A549 (cell line): ENCODE results near the gene GALNT4. TPM values are rescaled to one million over a fixed set of nuclear protein-coding genes. Genes with fewer than 3 reads are reported as not detected.

Experiments used
- ATAC-seq, 2 experiments: fragments of 200-7000 bp in 1 of 2; fragments of >200 bp in 1 of 2; cut with Nextera tagmentation in 1 of 2; cut with Tn5 transposase in 1 of 2; 3 replicates each; pipeline versions ENCODE4 v1.8.0 to v1.9.1; 2018 to 2020; ENCODE audit warnings: mild to moderate bottlenecking in 1 of 2, moderate library complexity in 1 of 2
- CTCF ChIA-PET: fragments of 300-600 bp; sonication (Branson Sonifier 250); formaldehyde crosslinking; extraction: SDS; loops from one replicate; lab custom pipeline; 2021; ENCODE audit warnings: antibody characterized with exemption, inconsistent platforms; lab: Yijun Ruan, JAX
- POLR2A ChIA-PET: fragments of 350-600 bp; formaldehyde crosslinking; extraction: SDS; loops from one replicate; lab custom pipeline; 2021; ENCODE audit warnings: antibody characterized with exemption, inconsistent platforms; lab: Yijun Ruan, JAX
- DNase-seq, 2 experiments: peaks; one replicate each; pipeline versions ENCODE4 v3.0.0 to v3.0.0-alpha.2; 2011 to 2016; ENCODE audit warnings: low read depth in 1 of 2, low spot score in 1 of 2
- FAIRE-seq: peaks from 2 replicates; lab custom pipeline; 2011; peaks lifted over from hg19 to GRCh38; lab: Jason Lieb, UNC
- H3K27ac ChIP-seq, 2 experiments: fragments of >200 bp; sonication (Bioruptor Twin); formaldehyde crosslinking; 3 replicates each; pipeline ENCODE4 v1.5.1; 2016 to 2017
- H3K4me1 ChIP-seq: fragments of >200 bp; sonication (Bioruptor Twin); formaldehyde crosslinking; 3 replicates; pipeline ENCODE4 v1.6.1; 2016
- H3K4me2 ChIP-seq: fragments of >200 bp; sonication (Bioruptor Twin); formaldehyde crosslinking; 3 replicates; pipeline ENCODE4 v1.6.1; 2016
- H3K4me3 ChIP-seq: fragments of >200 bp; sonication (Bioruptor Twin); formaldehyde crosslinking; 3 replicates; pipeline ENCODE4 v1.5.1; 2016
- H3K9me3 ChIP-seq: fragments of >200 bp; sonication (Bioruptor Twin); formaldehyde crosslinking; 3 replicates; pipeline ENCODE4 v1.6.1; 2016
- ESRRA ChIP-seq: fragments of 150-350 bp; IDR thresholded peaks from 2 replicates; pipeline ENCODE4 v1.6.1; 2014; ENCODE audit warnings: mild to moderate bottlenecking, low read length, borderline replicate concordance
- FOSB ChIP-seq: fragments of 250-450 bp; sonication (Bioruptor Pico); IDR thresholded peaks from 2 replicates; pipeline ENCODE4 v1.5.0; 2020; ENCODE audit warnings: mild to moderate bottlenecking, moderate library complexity
- FOSL2 ChIP-seq, 2 experiments: fragments of 450-650 bp in 1 of 2; fragments of >200 bp in 1 of 2; sonication (Bioruptor Twin) in 1 of 2; formaldehyde crosslinking; IDR thresholded peaks; 2 replicates each; pipeline versions ENCODE4 v1.5.0 to v1.6.1; 2016 to 2020; ENCODE audit warnings: mild to moderate bottlenecking in 1 of 2, moderate library complexity in 1 of 2
- FOXS1 ChIP-seq: fragments of 250-450 bp; sonication (Bioruptor Pico); IDR thresholded peaks from 2 replicates; pipeline ENCODE4 v1.5.0; 2020; ENCODE audit warnings: mild to moderate bottlenecking, moderate library complexity
- HEYL ChIP-seq: fragments of 250-450 bp; sonication (Bioruptor Pico); IDR thresholded peaks from 2 replicates; pipeline ENCODE4 v1.8.0; 2021; ENCODE audit warnings: mild to moderate bottlenecking, moderate library complexity
- HOXA7 ChIP-seq: fragments of 250-450 bp; sonication (Bioruptor Pico); IDR thresholded peaks from 2 replicates; pipeline ENCODE4 v1.5.0; 2020; ENCODE audit warnings: mild to moderate bottlenecking, moderate library complexity
- JUN ChIP-seq, 2 experiments: fragments of >200 bp; sonication (Bioruptor Twin); formaldehyde crosslinking; IDR thresholded peaks; 2 replicates in 1 of 2; 3 replicates in 1 of 2; pipeline ENCODE4 v1.6.1; 2016 to 2017
- MAFK ChIP-seq: fragments of 450-650 bp; IDR thresholded peaks from 2 replicates; pipeline ENCODE4 v1.6.1; 2014; ENCODE audit not compliant: partially characterized antibody
- MYC ChIP-seq: IDR thresholded peaks from 2 replicates; pipeline ENCODE4 v1.6.1; 2012; ENCODE audit warnings: mild to moderate bottlenecking, inconsistent platforms, low read length, improper control_type of control experiment, borderline replicate concordance
- NPAS2 ChIP-seq: fragments of 250-450 bp; sonication (Bioruptor Pico); IDR thresholded peaks from 2 replicates; pipeline ENCODE4 v1.8.0; 2022; ENCODE audit warnings: mild to moderate bottlenecking, moderate library complexity, borderline replicate concordance
- NR3C1 ChIP-seq: fragments of >200 bp; sonication (Bioruptor Twin); formaldehyde crosslinking; IDR thresholded peaks from 3 replicates; pipeline ENCODE4 v1.6.1; 2017
- POLR2A ChIP-seq: IDR thresholded peaks from 2 replicates; pipeline ENCODE4 v1.6.1; 2012; ENCODE audit warnings: mild to moderate bottlenecking, low read length
- RCOR1 ChIP-seq: fragments of 150-350 bp; IDR thresholded peaks from 2 replicates; pipeline ENCODE4 v1.6.1; 2014; ENCODE audit warnings: antibody characterized with exemption, low read length, low read depth
- RFX5 ChIP-seq: fragments of 450-650 bp; IDR thresholded peaks from 2 replicates; pipeline ENCODE4 v1.7.1; 2014; ENCODE audit warnings: antibody characterized with exemption, mild to moderate bottlenecking, moderate library complexity
- SMC3 ChIP-seq: fragments of >200 bp; sonication (Bioruptor Twin); formaldehyde crosslinking; IDR thresholded peaks from 3 replicates; pipeline ENCODE4 v1.6.1; 2018; ENCODE audit warnings: inconsistent platforms
- SREBF2 ChIP-seq: fragments of 450-650 bp; IDR thresholded peaks from 2 replicates; pipeline ENCODE4 v1.6.1; 2014; ENCODE audit warnings: mild to moderate bottlenecking, moderate library complexity
- TFCP2L1 ChIP-seq: fragments of 250-450 bp; sonication (Bioruptor Pico); IDR thresholded peaks from 2 replicates; pipeline ENCODE4 v1.5.0; 2021; ENCODE audit warnings: mild to moderate bottlenecking
- TP53 ChIP-seq: fragments of 250-450 bp; sonication (Bioruptor Pico); IDR thresholded peaks from 2 replicates; pipeline ENCODE4 v1.5.0; 2021; ENCODE audit warnings: mild to moderate bottlenecking, moderate library complexity
- ZC3H11A ChIP-seq: fragments of 450-650 bp; IDR thresholded peaks from 2 replicates; pipeline ENCODE4 v1.6.1; 2014; ENCODE audit warnings: antibody characterized with exemption, mild to moderate bottlenecking
- ZSCAN20 ChIP-seq: fragments of 250-450 bp; sonication (Bioruptor Pico); IDR thresholded peaks from 2 replicates; pipeline ENCODE4 v1.8.0; 2022; ENCODE audit warnings: mild to moderate bottlenecking, moderate library complexity
- WGBS: methylation state at CpG from one replicate; pipeline ENCODE4 v1.1.6; 2017; ENCODE audit errors: missing lambda C conversion rate; 5-methylcytosine and 5-hydroxymethylcytosine counted together
- polyA plus RNA-seq, 4 experiments: library from polyadenylated mRNA; depleted of rRNA in 3 of 4; stranded (reverse); fragments of >200 nt; fragmentation: RNase III in 1 of 4; extraction: RNeasy Plus Mini Kit Qiagen cat#74134 plus additional on column Dnase treatment in 1 of 4; gene quantifications; 2 replicates in 3 of 4; 3 replicates in 1 of 4; pipeline ENCODE4 v1.2.3, GENCODE V29; 2011 to 2017
- TF ChIP-seq, protein P1 (sequence below): fragments of 250-450 bp; sonication (Bioruptor Pico); IDR thresholded peaks from 2 replicates; pipeline ENCODE4 v1.5.0; 2020; ENCODE audit warnings: low read depth, mild to moderate bottlenecking, moderate library complexity
- TF ChIP-seq, protein P2 (sequence below): fragments of 200-600 bp; sonication (generic); IDR thresholded peaks from 2 replicates; pipeline ENCODE4 v1.6.1; 2016; ENCODE audit warnings: antibody characterized with exemption, mild to moderate bottlenecking, moderate library complexity
- TF ChIP-seq, protein P3 (sequence below): fragments of 150-350 bp; IDR thresholded peaks from 2 replicates; pipeline ENCODE4 v1.6.1; 2014; ENCODE audit warnings: low read depth, mild to moderate bottlenecking, low read length
- TF ChIP-seq, protein P4 (sequence below): fragments of 450-650 bp; IDR thresholded peaks from 2 replicates; pipeline ENCODE4 v1.6.1; 2014; ENCODE audit warnings: antibody characterized with exemption
- TF ChIP-seq, protein P5 (sequence below): IDR thresholded peaks from 2 replicates; pipeline ENCODE4 v1.6.1; 2012

The GALNT4 gene
- polyA plus RNA-seq, 2 of the 4 experiments (the other 2 are of a cell fraction) = 5.9 to 14.3 TPM

DNA sequence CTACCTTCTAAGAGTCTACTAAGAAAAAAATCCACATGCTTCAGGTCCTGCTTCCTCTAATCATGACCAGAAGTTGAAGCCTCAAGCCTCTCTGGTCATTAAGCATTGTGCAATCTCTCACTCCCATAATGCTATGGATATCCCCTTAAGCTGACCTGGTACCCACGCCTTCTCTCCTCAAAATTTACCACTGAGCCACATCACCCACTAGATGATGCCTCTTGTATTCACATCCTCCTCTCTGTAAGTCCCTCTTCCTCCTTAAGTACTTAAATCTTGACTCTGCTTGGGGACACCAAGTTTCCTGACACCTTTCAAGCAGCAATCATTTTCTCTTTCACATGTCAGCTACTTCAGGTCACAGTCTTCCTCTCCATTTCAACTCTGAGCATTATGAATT is 9.8 kb downstream of the GALNT4 start:
- ChIA-PET CTCF (no interaction called here), POLR2A (no interaction called here)
- WGBS = 100% methylated on average over 1 of the region's 1 CpG
- H3K4me1 ChIP-seq = peaks cover 29% of the 10 kb centered on the region
- H3K27ac ChIP-seq = no peak overlapping the region
- DNase-seq (no peak), FAIRE-seq (no peak), ATAC-seq (no peak)
- H3K4me2 ChIP-seq = no peak overlapping the region
- TF ChIP-seq FOSL2 (IDR thresholded peaks at IDR 0.05) = no peak
- TF ChIP-seq FOSL2 (CRISPR knock-in tag; IDR thresholded peaks at IDR 0.05) = no peak
- TF ChIP-seq, protein P1, sequence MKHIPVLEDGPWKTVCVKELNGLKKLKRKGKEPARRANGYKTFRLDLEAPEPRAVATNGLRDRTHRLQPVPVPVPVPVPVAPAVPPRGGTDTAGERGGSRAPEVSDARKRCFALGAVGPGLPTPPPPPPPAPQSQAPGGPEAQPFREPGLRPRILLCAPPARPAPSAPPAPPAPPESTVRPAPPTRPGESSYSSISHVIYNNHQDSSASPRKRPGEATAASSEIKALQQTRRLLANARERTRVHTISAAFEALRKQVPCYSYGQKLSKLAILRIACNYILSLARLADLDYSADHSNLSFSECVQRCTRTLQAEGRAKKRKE (CRISPR knock-in tag) = no peak
- no peak for TF ChIP-seq SMC3
- TF ChIP-seq FOSB (CRISPR knock-in tag) = no peak
- TF ChIP-seq NR3C1 = no peak
- TF ChIP-seq RFX5 = no peak
- TF ChIP-seq HOXA7 (CRISPR knock-in tag) = no peak
- no peak for TF ChIP-seq HEYL (CRISPR knock-in tag)
- no peak for TF ChIP-seq SREBF2
- TF ChIP-seq MAFK = no peak
- TF ChIP-seq, protein P2, sequence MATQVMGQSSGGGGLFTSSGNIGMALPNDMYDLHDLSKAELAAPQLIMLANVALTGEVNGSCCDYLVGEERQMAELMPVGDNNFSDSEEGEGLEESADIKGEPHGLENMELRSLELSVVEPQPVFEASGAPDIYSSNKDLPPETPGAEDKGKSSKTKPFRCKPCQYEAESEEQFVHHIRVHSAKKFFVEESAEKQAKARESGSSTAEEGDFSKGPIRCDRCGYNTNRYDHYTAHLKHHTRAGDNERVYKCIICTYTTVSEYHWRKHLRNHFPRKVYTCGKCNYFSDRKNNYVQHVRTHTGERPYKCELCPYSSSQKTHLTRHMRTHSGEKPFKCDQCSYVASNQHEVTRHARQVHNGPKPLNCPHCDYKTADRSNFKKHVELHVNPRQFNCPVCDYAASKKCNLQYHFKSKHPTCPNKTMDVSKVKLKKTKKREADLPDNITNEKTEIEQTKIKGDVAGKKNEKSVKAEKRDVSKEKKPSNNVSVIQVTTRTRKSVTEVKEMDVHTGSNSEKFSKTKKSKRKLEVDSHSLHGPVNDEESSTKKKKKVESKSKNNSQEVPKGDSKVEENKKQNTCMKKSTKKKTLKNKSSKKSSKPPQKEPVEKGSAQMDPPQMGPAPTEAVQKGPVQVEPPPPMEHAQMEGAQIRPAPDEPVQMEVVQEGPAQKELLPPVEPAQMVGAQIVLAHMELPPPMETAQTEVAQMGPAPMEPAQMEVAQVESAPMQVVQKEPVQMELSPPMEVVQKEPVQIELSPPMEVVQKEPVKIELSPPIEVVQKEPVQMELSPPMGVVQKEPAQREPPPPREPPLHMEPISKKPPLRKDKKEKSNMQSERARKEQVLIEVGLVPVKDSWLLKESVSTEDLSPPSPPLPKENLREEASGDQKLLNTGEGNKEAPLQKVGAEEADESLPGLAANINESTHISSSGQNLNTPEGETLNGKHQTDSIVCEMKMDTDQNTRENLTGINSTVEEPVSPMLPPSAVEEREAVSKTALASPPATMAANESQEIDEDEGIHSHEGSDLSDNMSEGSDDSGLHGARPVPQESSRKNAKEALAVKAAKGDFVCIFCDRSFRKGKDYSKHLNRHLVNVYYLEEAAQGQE = no peak
- TF ChIP-seq ZC3H11A = no peak
- TF ChIP-seq JUN (IDR thresholded peaks at IDR 0.05) = no peak
- TF ChIP-seq TFCP2L1 (CRISPR knock-in tag) = no peak
- no peak for TF ChIP-seq ESRRA
- no peak for TF ChIP-seq ZSCAN20
- TF ChIP-seq TP53 (CRISPR knock-in tag) = no peak
- no peak for TF ChIP-seq POLR2A
- no peak overlapping the region for H3K4me3 ChIP-seq
- H3K9me3 ChIP-seq = no peaks in the 10 kb centered on the region

DNA sequence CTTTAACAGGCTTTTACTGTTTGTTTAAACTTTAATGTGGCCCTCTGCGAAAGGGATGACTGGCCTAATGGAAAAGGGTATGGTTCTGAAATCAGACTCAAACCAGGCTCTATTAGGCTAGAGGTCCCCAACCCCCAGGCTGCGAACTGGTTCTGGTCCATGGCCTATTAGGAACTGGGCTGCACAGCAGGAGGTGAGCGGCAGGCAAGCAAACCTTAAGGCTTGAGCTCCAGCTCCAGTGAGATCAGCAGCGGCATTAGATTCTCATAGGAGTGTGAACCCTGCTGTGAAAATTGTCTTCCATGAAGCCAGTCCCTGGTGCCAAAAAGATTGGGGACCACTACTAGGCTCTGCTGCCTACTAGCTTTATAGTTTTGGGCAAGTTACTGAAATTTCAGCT is 11.1 kb downstream of the GALNT4 start:
- H3K4me2 ChIP-seq = peak overlapping the region; percentile 21; the same call in 1 of the 3 replicates
- POLR2A ChIA-PET = no interaction called here

More for the DNA sequence above, 11.1 kb downstream of the GALNT4 start:
- Histone ChIP-seq H3K27ac (peak overlapping the region; percentile 20 to 25; a peak in 2 of 6 replicates), H3K4me3 (no peak overlapping the region), H3K9me3 (no peaks in the 10 kb centered on the region), H3K4me1 (peaks cover 25% of the 10 kb centered on the region)
- CTCF ChIA-PET = interaction anchor here (0.9 to 1.8 kb wide), 3 partner anchors 11 to 494 kb away, joined by 3 to 6 read pairs (median 4); partner anchors contain the start of gene GALNT4
- 86% methylated on average over 4 of the region's 4 CpGs for WGBS
- no peak for ATAC-seq
- TF ChIP-seq RCOR1 = no peak
- TF ChIP-seq, protein P3, sequence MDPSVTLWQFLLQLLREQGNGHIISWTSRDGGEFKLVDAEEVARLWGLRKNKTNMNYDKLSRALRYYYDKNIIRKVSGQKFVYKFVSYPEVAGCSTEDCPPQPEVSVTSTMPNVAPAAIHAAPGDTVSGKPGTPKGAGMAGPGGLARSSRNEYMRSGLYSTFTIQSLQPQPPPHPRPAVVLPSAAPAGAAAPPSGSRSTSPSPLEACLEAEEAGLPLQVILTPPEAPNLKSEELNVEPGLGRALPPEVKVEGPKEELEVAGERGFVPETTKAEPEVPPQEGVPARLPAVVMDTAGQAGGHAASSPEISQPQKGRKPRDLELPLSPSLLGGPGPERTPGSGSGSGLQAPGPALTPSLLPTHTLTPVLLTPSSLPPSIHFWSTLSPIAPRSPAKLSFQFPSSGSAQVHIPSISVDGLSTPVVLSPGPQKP = no peak
- TF ChIP-seq FOSB (CRISPR knock-in tag) = no peak
- no peak for TF ChIP-seq MYC
- TF ChIP-seq, protein P4, sequence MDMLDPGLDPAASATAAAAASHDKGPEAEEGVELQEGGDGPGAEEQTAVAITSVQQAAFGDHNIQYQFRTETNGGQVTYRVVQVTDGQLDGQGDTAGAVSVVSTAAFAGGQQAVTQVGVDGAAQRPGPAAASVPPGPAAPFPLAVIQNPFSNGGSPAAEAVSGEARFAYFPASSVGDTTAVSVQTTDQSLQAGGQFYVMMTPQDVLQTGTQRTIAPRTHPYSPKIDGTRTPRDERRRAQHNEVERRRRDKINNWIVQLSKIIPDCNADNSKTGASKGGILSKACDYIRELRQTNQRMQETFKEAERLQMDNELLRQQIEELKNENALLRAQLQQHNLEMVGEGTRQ = no peak
- no peak for TF ChIP-seq NPAS2 (CRISPR knock-in tag)
- TF ChIP-seq, protein P5, sequence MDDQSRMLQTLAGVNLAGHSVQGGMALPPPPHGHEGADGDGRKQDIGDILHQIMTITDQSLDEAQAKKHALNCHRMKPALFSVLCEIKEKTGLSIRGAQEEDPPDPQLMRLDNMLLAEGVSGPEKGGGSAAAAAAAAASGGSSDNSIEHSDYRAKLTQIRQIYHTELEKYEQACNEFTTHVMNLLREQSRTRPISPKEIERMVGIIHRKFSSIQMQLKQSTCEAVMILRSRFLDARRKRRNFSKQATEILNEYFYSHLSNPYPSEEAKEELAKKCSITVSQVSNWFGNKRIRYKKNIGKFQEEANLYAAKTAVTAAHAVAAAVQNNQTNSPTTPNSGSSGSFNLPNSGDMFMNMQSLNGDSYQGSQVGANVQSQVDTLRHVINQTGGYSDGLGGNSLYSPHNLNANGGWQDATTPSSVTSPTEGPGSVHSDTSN = no peak
- TF ChIP-seq FOXS1 (CRISPR knock-in tag) = no peak
- TF ChIP-seq SMC3 = no peak
- no peak for TF ChIP-seq ESRRA
- TF ChIP-seq JUN (IDR thresholded peaks at IDR 0.05) = no peak
- no peak for DNase-seq
- FAIRE-seq = no peak
